Transverse colon (tissue), 4 donors: Measurements from ENCODE around the gene ADORA3. TPM values are rescaled to one million over a fixed set of nuclear protein-coding genes. Genes with fewer than 3 reads are reported as not detected.

ENCODE experiments used
- DNase-seq: peaks from one replicate; pipeline ENCODE4 v3.0.0-alpha.2; 2019
- H3K27ac ChIP-seq, 4 donors: fragments of 200-600 bp; sonication (generic); 2 replicates each; pipeline ENCODE4 v1.5.1; 2016 to 2018; ENCODE audit warnings: inconsistent platforms in 4 of 4
- H3K27me3 ChIP-seq: fragments of 200-600 bp; sonication (generic); 2 replicates; pipeline ENCODE4 v1.5.1; 2017; ENCODE audit warnings: inconsistent platforms
- H3K36me3 ChIP-seq, 4 donors: fragments of 200-600 bp; sonication (generic); 2 replicates each; pipeline ENCODE4 v1.5.1; 2017 to 2019; ENCODE audit warnings: inconsistent platforms in 4 of 4
- H3K4me1 ChIP-seq, 4 donors: fragments of 200-600 bp; sonication (generic); 2 replicates each; pipeline ENCODE4 v1.5.1; 2017 to 2020; ENCODE audit warnings: inconsistent platforms in 4 of 4
- H3K4me3 ChIP-seq, 4 donors: fragments of 200-600 bp; sonication (generic); 1 replicate in 1 of 4; 2 replicates in 3 of 4; pipeline versions ENCODE4 v1.5.1 to v1.6.1; 2017 to 2019; ENCODE audit warnings: inconsistent platforms in 4 of 4
- H3K9me3 ChIP-seq, 2 donors: fragments of 200-600 bp; sonication (generic); 2 replicates each; pipeline ENCODE4 v1.5.1; 2017 to 2019; ENCODE audit warnings: inconsistent platforms in 2 of 2
- CTCF ChIP-seq, 5 experiments: fragments of 200-600 bp in 3 of 5; fragments of 450-650 bp in 2 of 5; sonication (generic) in 3 of 5; IDR thresholded peaks; 1 replicate in 2 of 5; 2 replicates in 3 of 5; pipeline ENCODE4 v1.5.1; 2016 to 2017; ENCODE audit warnings: antibody characterized with exemption in 5 of 5, inconsistent platforms in 3 of 5, mild to moderate bottlenecking in 2 of 5, moderate library complexity in 1 of 5
- EP300 ChIP-seq: sonication (generic); formaldehyde crosslinking; IDR thresholded peaks from one replicate; pipeline ENCODE4 v1.6.1; 2017; ENCODE audit warnings: antibody characterized with exemption, low read depth
- POLR2A ChIP-seq: fragments of 450-650 bp; IDR thresholded peaks from one replicate; pipeline ENCODE4 v1.6.1; 2016; ENCODE audit warnings: antibody characterized with exemption, mild to moderate bottlenecking, moderate library complexity
- POLR2AphosphoS5 ChIP-seq, 3 donors: sonication (generic); formaldehyde crosslinking; IDR thresholded peaks; one replicate each; pipeline ENCODE4 v1.6.1; 2016; ENCODE audit warnings: antibody characterized with exemption in 3 of 3
- WGBS, 2 donors: methylation state at CpG; one replicate each; pipeline ENCODE4 v1.1.5; 2018; ENCODE audit warnings: low coverage in 1 of 2; 5-methylcytosine and 5-hydroxymethylcytosine counted together
- in situ Hi-C, 4 donors: fragments of 200-750 bp; cut with MboI; loops; one replicate each; pipeline versions ENCODE4 v1.15.0 to v1.15.1; 2017; ENCODE audit warnings: low sequenced_read_pairs in 3 of 4, low pct_ligation_motif_present in 1 of 4, low pct_unique_long_range_greater_than_20kb in 1 of 4
- intact Hi-C: fragments of 100-400 bp; cut with DNase I; formaldehyde crosslinking; loops from one replicate; pipeline ENCODE4 v1.15.1; 2023; ENCODE audit warnings: low total_unique reads
- total RNA-seq, 4 donors: library from RNA; depleted of rRNA; stranded (reverse); fragments of >200 nt; gene quantifications; one replicate each; pipeline ENCODE4 v1.1.0, GENCODE V29; 2016

ADORA3 gene
- total RNA-seq, 4 donors from 2014 or later = 2.9 to 5.7 TPM; not detected in 2

- WGBS, 2 donors = 48 to 58% methylated on average over 3 of the region's 3 CpGs
- H3K4me1 ChIP-seq = no peaks in the 10 kb centered on the region
- H3K27me3 ChIP-seq = no peaks in the 10 kb centered on the region
- in situ Hi-C loops = no loop called here
- TF ChIP-seq EP300 (no peak), POLR2A (no peak), POLR2AphosphoS5 (IDR thresholded peaks at IDR 0.05) (no peak), CTCF (IDR thresholded peaks at IDR 0.05) (no peak)
- intact Hi-C loops = no loop called here
- no peaks in the 10 kb centered on the region for H3K9me3 ChIP-seq
- peak overlapping the region; percentile 32 to 56 (median 48) for H3K27ac ChIP-seq
- peaks cover 0 to 9% (median 5%) of the 10 kb centered on the region in 4 donors for H3K36me3 ChIP-seq
- no peak overlapping the region for H3K4me3 ChIP-seq
- peak; percentile 57 for DNase-seq
Observed at GRCh38 chr1:111471012-111471411, 32.4 kb downstream of the ADORA3 start.

GRCh38 chr1:111470596-111470995 is 32.8 kb downstream of the ADORA3 start:
- Histone ChIP-seq H3K27me3 (no peaks in the 10 kb centered on the region), H3K4me3 (no peak overlapping the region), H3K9me3 (no peaks in the 10 kb centered on the region), H3K36me3 (peaks cover 0 to 9% (median 6%) of the 10 kb centered on the region in 4 donors), H3K27ac (peak overlapping the region; percentile 32 to 56 (median 45)), H3K4me1 (no peaks in the 10 kb centered on the region)
- in situ Hi-C loops = no loop called here
- intact Hi-C loops = no loop called here
- DNase-seq = no peak
- no peak for TF ChIP-seq EP300
- WGBS, 2 donors = 78 to 83% methylated on average over 5 of the region's 5 CpGs

- no peak overlapping the region for H3K4me3 ChIP-seq
- no peak overlapping the region for H3K27ac ChIP-seq
- H3K9me3 ChIP-seq = no peaks in the 10 kb centered on the region
- in situ Hi-C loops = no loop called here
- no peaks in the 10 kb centered on the region for H3K4me1 ChIP-seq
- H3K27me3 ChIP-seq = no peaks in the 10 kb centered on the region
- intact Hi-C loops = no loop called here
- DNase-seq = no peak
- peaks cover 0 to 14% (median 7%) of the 10 kb centered on the region in 4 donors for H3K36me3 ChIP-seq
- TF ChIP-seq CTCF (IDR thresholded peaks at IDR 0.05) (no peak), EP300 (no peak), POLR2AphosphoS5 (IDR thresholded peaks at IDR 0.05) (no peak), POLR2A (no peak)
Observed at GRCh38 chr1:111469539-111469938, 33.9 kb downstream of the ADORA3 start.

GRCh38 chr1:111468717-111469100 is 34.7 kb downstream of the ADORA3 start:
- in situ Hi-C loops = no loop called here
- H3K27ac ChIP-seq = no peak overlapping the region
- TF ChIP-seq EP300 (no peak), POLR2AphosphoS5 (IDR thresholded peaks at IDR 0.05) (no peak), CTCF (IDR thresholded peaks at IDR 0.05) (no peak), POLR2A (no peak)
- no peak overlapping the region for H3K4me3 ChIP-seq
- intact Hi-C loops = no loop called here
- no peaks in the 10 kb centered on the region for H3K9me3 ChIP-seq
- no peaks in the 10 kb centered on the region for H3K27me3 ChIP-seq
- no peaks in the 10 kb centered on the region for H3K4me1 ChIP-seq
- H3K36me3 ChIP-seq = peaks cover 0 to 14% (median 7%) of the 10 kb centered on the region in 4 donors
- no peak for DNase-seq

- WGBS, 2 donors = 88 to 94% methylated on average over 2 of the region's 2 CpGs
- TF ChIP-seq EP300 (no peak), POLR2A (no peak), CTCF (IDR thresholded peaks at IDR 0.05) (no peak), POLR2AphosphoS5 (IDR thresholded peaks at IDR 0.05) (no peak)
- no peak for DNase-seq
- in situ Hi-C loops (no loop called here), intact Hi-C loops (no loop called here)
- no peaks in the 10 kb centered on the region for H3K4me1 ChIP-seq
- no peak overlapping the region for H3K4me3 ChIP-seq
- no peak overlapping the region for H3K27ac ChIP-seq
- H3K27me3 ChIP-seq = no peaks in the 10 kb centered on the region
- peaks cover 0 to 14% (median 7%) of the 10 kb centered on the region in 4 donors for H3K36me3 ChIP-seq
- H3K9me3 ChIP-seq = no peaks in the 10 kb centered on the region
Observed at GRCh38 chr1:111467865-111468716, 35.3 kb downstream of the ADORA3 start.
